Activated T-cell treated with anti-CD3 and anti-CD28 coated beads, Interleukin-2, amount 50 U/mL, for 4 hours (primary cell): Measurements from ENCODE around the gene GPRC5C. TPM values are rescaled to one million over a fixed set of nuclear protein-coding genes. Genes with fewer than 3 reads are reported as not detected.
A peak's percentile ranks its signal among the peaks of the same experiment; 100 is the strongest.

Experiments used
- ATAC-seq, 2 donors: fragments of 200-7000 bp; cut with Tn5 transposase; one replicate each; pipeline ENCODE4 v1.10.0; 2021
- DNase-seq: peaks from one replicate; pipeline ENCODE4 v3.0.0-alpha.2; 2020
- H3K27me3 Mint-ChIP-seq: one replicate; pipeline ENCODE4 v1.8.0; 2021; ENCODE audit warnings: low read depth, mixed read lengths
- H3K36me3 Mint-ChIP-seq: one replicate; pipeline ENCODE4 v1.8.0; 2022; ENCODE audit warnings: mixed read lengths; ENCODE audit not compliant: insufficient read depth
- H3K4me1 Mint-ChIP-seq: one replicate; pipeline ENCODE4 v1.8.0; 2021; ENCODE audit warnings: low read depth, mixed read lengths
- H3K4me3 Mint-ChIP-seq: one replicate; pipeline ENCODE4 v1.8.0; 2021; ENCODE audit warnings: mild to moderate bottlenecking, moderate library complexity, mixed read lengths
- H3K9me3 Mint-ChIP-seq: one replicate; pipeline ENCODE4 v1.8.0; 2021; ENCODE audit warnings: mixed read lengths
- total RNA-seq, 3 donors: library from RNA; stranded (reverse); gene quantifications; one replicate each; pipeline ENCODE4 v1.2.1, GENCODE V29; 2021

GPRC5C gene
- total RNA-seq, 3 donors from 2014 or later, result 0.49 to 0.76 (median 0.63) TPM

DNA sequence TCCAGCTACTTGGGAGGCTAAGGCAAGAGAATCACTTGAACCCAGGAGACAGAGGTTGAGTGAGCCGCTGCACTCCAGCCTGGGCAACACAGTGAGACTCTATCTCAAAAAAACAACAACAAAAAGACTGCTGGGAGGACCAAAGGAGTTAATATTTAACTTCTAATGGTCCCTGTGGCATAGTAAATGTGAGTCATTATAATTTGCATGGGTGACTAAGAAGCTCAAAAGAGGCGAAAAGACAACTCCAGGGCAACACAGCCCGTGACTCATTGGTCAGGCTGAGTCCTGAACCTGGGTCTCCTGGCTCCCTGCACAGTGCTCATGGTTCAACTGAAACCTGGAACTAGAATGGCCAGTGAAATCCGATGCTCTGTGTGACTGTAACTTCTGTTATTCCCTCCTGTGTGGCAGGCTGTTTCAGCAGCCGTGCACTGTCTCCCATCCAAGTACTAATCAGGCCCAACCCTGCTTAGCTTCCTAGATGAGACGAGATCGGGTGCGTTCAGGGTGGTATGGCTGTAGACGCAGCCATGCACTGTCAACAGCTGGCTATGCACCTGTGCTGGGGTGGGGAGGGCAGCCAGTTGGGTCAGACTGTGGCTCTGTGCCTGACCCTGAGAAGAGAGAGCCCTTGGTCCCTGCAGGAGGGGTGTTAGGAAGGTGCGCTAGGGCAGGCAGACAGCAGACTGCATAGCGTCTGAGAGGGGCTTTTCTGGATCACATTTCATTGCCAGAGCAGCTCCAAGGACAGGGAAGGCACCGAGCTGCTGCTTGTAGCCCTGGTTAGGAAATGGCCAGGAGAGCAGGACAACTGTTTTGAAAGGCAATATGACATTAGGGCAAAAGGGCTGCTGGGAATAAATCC is 14.5 kb upstream of the GPRC5C start:
- no peaks in the 10 kb centered on the region for H3K4me1 Mint-ChIP-seq
- H3K27me3 Mint-ChIP-seq, result peaks cover 12% of the 10 kb centered on the region
- no peak overlapping the region for H3K4me3 Mint-ChIP-seq
- DNase-seq, result no peak
- H3K36me3 Mint-ChIP-seq, result no peaks in the 10 kb centered on the region
- H3K9me3 Mint-ChIP-seq, result no peaks in the 10 kb centered on the region
- peak; percentile 67 to 78 for ATAC-seq

DNA sequence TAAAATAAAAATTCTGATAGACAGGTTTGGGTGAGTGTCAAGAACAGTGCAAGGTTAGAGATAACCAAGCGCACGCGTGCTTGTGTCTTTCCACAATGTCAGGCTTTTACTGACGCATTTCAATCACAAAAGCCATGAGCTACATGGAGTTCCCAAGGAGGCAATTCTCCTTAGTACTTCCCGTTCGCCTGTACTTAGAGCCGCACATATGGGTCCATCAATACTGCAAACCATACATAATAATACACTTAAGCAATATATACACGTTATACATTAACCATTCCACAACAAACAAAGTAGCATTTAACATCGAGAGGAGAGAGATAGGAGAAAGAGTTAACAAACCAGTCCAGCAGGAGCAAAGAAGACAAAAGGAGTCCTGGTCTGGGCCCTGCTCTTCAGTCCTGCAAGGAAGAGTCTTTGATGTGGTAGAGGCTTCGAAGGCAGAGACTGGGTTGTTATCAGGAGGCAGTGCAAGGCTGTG is 11.9 kb upstream of the GPRC5C start:
- Mint-ChIP-seq H3K9me3 (no peaks in the 10 kb centered on the region), H3K36me3 (no peaks in the 10 kb centered on the region), H3K27me3 (peaks cover 17% of the 10 kb centered on the region), H3K4me1 (no peaks in the 10 kb centered on the region), H3K4me3 (no peak overlapping the region)
- DNase-seq, result no peak
- ATAC-seq, result no peak

DNA sequence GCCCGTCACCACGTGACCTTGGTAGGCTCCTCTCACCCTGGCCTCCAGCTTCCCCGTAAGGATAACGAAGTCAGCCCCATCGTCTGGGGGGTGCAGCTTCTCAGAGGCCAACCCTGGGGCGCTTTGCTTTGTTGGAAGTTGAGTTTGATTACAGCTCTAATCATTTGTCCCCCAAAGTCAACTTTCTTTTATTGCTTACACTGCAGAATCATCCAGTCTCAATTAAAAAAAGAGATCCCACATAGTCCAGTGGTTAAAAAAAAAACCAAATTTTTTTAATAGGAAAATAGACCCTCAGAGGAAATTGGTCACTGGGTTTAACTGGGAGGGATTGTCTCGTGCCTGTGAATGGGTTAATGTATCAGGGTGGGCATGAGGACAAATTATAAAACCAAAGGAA is 7.8 kb upstream of the GPRC5C start:
- peaks cover 31% of the 10 kb centered on the region for H3K27me3 Mint-ChIP-seq
- ATAC-seq, result no peak
- DNase-seq, result no peak
- H3K9me3 Mint-ChIP-seq, result no peaks in the 10 kb centered on the region
- H3K36me3 Mint-ChIP-seq, result no peaks in the 10 kb centered on the region
- H3K4me3 Mint-ChIP-seq, result no peak overlapping the region
- no peaks in the 10 kb centered on the region for H3K4me1 Mint-ChIP-seq

DNA sequence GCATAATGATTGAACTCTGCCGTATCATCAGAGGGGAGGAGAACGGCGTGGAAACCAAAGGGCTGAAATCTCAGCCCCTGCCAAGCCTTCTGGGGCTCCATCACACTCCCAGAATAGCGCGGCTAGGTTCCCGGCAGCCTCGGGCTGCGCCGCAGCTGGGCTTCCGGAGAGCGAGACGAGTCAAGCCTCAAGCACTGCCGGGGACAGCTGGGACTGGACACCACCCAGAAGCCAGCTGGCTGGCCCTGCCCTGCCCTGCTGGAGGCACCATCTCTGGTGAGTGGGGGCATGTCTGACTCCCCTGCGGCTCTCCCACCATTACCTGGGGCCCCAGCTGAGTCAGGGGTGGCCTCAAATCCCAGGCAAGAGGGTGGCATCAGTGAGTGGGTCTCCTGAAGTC is 7.2 kb upstream of the GPRC5C start:
- Mint-ChIP-seq H3K4me1 (no peaks in the 10 kb centered on the region), H3K27me3 (peaks cover 34% of the 10 kb centered on the region), H3K4me3 (no peak overlapping the region), H3K9me3 (no peaks in the 10 kb centered on the region), H3K36me3 (no peaks in the 10 kb centered on the region)
- DNase-seq (no peak), ATAC-seq (no peak)

DNA sequence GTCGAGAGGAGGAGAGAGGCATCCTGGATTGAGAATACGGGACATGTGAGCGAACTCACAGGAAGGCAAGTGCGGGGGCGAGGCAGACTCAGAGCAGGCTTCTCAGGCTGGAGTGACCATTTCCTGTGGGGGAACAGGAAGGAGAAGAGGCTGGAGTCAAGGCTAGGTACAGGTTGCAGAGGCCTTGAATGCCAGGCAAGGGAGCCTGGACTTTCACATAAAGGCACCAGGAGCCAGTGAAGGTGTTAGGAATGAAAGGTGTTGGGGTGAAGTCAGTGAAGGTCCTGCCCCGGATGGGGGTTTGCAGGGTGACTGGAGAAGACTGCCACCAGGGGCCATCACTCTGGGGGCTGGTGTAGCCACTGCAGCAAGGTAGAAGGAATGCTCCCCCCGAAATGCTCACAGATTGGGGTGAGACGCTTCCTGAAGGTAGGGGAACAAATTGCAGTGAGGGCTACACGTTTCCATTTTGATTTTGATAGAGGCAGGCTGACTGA is 5.3 kb upstream of the GPRC5C start:
- no peak for DNase-seq
- Mint-ChIP-seq H3K9me3 (no peaks in the 10 kb centered on the region), H3K36me3 (no peaks in the 10 kb centered on the region), H3K27me3 (peaks cover 51% of the 10 kb centered on the region), H3K4me1 (peaks cover 12% of the 10 kb centered on the region), H3K4me3 (no peak overlapping the region)
- no peak for ATAC-seq

DNA sequence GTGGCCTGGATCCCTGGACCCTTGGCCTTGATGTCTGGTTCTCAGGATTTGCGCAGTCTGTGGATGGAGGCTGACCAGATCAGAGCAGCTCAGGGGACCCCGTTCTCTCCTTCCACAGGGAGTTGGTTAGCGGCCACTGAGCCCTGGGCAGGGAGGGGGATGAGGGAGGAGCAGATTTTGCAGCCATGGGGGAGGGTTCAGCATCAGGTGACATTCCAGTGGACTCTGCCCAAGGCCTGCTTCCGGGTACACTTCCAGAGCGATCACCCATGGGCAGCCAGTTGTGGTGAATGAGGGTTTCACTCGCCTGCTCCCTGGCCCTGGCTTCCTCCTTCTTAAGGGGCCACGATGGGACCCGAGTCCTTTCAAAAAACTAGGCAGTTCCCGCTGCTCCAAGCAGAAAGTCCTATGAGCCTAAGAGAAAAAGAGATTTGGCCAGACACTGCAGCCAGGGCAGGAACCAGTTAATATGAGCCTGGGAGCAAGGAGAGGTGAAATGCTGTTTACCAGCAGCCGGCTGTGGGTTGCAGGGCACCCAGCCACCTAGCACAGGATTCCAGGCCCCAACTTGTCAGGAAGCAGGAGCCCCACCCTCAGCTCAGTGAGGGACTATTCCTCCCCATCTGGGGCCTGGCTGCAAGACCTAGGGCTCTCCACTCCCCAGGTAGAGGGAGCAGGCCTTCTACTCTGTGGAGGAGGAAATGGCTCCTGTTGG is 4.7 kb upstream of the GPRC5C start:
- Mint-ChIP-seq H3K36me3 (no peaks in the 10 kb centered on the region), H3K4me3 (no peak overlapping the region), H3K4me1 (peaks cover 16% of the 10 kb centered on the region), H3K9me3 (no peaks in the 10 kb centered on the region), H3K27me3 (peaks cover 55% of the 10 kb centered on the region)
- no peak for DNase-seq
- ATAC-seq, result no peak

DNA sequence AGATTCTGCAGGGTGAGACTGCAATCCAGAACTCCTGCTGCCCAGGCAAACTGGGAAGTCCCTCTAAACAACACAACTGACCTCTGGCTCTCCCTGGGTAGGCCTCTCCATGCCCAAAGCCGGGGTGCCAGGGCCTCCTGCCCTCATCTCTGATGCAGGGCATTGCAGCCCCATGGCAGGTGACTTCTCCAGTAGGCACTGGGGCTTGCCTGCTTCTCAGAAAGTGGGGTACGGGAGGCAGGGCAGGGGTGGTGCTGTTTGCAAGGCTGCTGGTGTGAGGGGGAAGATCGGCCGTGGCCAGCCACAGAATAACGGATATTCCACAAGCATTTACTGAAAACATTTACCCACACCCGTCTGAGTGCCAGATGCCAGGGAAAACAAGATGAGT is 4.1 kb upstream of the GPRC5C start:
- Mint-ChIP-seq H3K4me1 (peaks cover 16% of the 10 kb centered on the region), H3K9me3 (no peaks in the 10 kb centered on the region), H3K36me3 (no peaks in the 10 kb centered on the region), H3K27me3 (peaks cover 52% of the 10 kb centered on the region), H3K4me3 (no peak overlapping the region)
- no peak for DNase-seq
- ATAC-seq, result no peak

DNA sequence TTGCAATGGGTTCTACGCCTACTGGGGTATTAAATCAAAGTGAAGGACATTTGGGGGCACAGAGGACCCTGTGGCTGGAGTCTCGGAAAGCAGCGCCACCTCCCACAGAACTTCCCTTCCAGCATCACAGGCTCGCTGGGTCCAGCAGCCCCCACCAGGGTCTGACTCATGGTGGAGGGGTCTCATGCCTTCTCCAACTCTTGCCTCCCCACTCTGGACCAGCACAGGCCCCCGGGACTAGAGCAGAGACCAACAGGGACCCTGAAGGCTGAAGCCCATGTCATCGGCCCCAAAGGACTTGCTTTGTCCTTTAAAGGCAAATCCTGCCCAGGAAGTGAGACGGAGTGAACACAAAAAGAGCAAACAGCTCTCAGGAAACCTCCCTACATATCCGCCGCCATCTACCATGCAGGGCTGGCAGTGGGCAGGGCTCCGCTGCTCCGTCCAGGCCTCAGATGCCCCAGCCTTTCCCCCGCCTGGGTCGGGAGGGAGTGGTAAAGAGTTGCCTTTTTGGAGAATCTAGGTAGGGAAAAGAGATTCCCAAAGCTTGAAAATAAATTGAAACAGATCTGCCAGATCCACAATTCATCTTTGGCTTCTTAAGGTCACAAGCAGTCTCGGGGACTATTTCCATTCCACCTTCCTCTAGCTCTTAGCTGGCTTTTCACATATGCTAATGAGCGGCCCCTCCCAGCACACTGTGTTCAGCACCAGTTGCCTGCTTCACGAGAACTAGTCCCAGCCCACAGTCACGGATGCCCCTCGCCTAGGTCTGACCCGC is 2.1 kb upstream of the GPRC5C start:
- Mint-ChIP-seq H3K4me1 (peaks cover 16% of the 10 kb centered on the region), H3K27me3 (peaks cover 62% of the 10 kb centered on the region), H3K4me3 (no peak overlapping the region), H3K36me3 (no peaks in the 10 kb centered on the region), H3K9me3 (no peaks in the 10 kb centered on the region)
- ATAC-seq (no peak), DNase-seq (no peak)

DNA sequence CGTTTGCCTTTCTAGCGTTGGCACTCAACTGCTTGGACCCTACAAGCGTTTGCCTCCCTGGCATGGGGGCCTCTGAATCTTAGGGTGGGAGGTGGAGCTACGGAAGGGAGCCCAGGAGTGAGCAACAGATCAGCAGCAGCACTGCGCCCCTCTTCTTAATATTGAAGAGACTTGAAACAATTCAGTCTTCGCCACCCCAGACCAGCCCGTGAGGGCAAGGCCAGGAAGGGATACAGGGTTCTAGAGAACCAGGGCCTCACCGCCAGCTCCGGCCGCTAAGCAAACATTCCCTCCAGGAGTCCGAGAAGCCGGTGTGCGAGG is 1.5 kb upstream of the GPRC5C start:
- H3K27me3 Mint-ChIP-seq, result peaks cover 60% of the 10 kb centered on the region
- DNase-seq (no peak), ATAC-seq (peak; percentile 5 to 22)
- no peaks in the 10 kb centered on the region for H3K36me3 Mint-ChIP-seq
- no peaks in the 10 kb centered on the region for H3K9me3 Mint-ChIP-seq
- H3K4me3 Mint-ChIP-seq, result peak overlapping the region; percentile 21
- H3K4me1 Mint-ChIP-seq, result peaks cover 16% of the 10 kb centered on the region

DNA sequence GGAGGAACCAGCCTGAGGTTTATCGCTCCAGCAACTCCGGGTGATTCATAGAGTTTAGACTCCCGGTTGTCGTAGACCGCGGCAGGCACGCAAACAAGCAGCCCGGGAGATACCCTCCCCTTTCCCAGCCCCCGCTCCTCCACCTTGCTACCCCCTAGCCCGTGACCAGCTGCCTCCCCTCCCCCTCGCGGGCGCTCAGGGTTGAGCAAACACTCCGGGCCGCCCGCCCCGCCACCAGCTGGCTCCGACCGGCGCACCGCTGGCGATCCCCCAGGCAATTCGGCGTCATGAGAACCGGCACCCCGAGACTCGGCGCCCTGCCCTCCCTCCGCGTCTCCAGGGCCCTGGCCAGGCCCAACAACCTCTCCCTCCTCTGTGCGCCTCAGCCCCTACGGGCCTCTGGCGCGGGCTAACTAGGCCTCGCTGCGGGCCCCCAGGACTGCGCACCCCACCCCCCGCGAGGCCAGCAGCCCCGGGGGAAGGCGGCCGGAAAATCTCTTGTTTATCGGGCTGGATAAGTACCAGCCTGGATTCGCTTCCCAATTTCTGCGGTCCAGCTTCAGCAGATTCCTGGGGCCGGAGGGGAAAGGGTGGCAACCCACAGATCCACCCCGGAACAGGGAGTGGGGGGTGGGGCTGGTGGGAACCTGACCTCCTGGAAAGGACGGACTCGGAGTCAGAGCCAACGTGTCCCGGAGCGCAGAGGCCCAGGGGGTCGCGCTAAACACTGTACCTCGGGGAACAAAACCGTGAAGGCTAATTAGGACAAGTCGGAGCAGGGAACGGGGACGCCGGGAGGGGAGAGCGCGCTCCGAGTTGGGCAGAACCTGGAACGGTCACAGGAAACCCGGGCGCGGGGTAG is 951 bp upstream of the GPRC5C start:
- H3K4me3 Mint-ChIP-seq, result peak overlapping the region; percentile 29
- peaks cover 58% of the 10 kb centered on the region for H3K27me3 Mint-ChIP-seq
- no peaks in the 10 kb centered on the region for H3K36me3 Mint-ChIP-seq
- ATAC-seq (peak; percentile 47 to 50), DNase-seq (no peak)
- H3K4me1 Mint-ChIP-seq, result peaks cover 16% of the 10 kb centered on the region
- H3K9me3 Mint-ChIP-seq, result no peaks in the 10 kb centered on the region

DNA sequence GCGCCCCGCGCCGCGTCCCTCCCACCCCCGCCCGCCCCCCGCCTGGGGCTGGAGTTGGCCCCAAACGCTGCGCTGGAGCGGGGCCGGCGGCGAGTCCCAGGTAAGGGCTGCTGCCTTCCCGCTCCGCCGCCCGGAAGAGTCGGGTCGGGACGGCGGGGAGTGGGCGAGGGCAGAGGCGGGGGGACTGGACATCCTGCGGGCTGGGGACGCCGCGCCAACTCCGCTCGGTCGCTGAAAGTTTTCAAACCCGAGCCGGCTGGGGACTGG is 469 bp downstream of the GPRC5C start:
- Mint-ChIP-seq H3K27me3 (peaks cover 54% of the 10 kb centered on the region), H3K4me3 (no peak overlapping the region), H3K4me1 (peaks cover 16% of the 10 kb centered on the region), H3K9me3 (no peaks in the 10 kb centered on the region), H3K36me3 (peaks cover 1% of the 10 kb centered on the region)
- DNase-seq (no peak), ATAC-seq (no peak)

DNA sequence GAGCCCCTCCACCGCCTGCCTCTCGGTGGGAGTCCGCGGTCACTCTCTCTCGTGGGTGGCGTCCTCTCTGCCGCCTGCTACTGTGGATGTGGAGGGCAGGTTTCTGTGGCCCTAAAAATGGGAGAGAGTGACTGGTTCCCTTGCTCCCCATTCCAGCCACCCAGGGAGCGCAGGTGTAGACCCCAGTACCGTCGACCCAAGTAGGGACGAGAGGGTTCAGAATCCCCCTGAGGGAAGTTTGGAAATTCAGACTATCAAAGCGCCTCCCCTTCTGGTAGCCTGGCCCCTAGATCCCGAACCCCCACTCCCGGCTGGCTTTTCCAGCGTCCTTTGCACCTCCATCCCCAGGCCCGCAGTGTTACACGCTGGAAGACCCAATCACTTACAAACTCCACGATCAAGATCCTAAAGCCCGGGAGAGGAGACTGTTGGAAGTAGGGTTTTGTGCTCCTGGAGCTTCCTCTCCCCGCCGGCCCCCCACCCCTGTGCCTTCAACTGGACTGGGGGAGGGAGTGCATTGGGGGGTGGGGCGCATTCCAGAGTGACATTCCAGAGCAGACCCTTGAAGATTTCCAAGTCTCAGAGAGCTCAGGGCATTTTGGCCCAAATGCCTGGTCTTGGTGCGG is 991 bp downstream of the GPRC5C start:
- peaks cover 16% of the 10 kb centered on the region for H3K4me1 Mint-ChIP-seq
- peaks cover 1% of the 10 kb centered on the region for H3K9me3 Mint-ChIP-seq
- no peak for ATAC-seq
- H3K4me3 Mint-ChIP-seq, result peak overlapping the region; percentile 26
- H3K36me3 Mint-ChIP-seq, result peaks cover 1% of the 10 kb centered on the region
- no peak for DNase-seq
- H3K27me3 Mint-ChIP-seq, result peaks cover 52% of the 10 kb centered on the region

DNA sequence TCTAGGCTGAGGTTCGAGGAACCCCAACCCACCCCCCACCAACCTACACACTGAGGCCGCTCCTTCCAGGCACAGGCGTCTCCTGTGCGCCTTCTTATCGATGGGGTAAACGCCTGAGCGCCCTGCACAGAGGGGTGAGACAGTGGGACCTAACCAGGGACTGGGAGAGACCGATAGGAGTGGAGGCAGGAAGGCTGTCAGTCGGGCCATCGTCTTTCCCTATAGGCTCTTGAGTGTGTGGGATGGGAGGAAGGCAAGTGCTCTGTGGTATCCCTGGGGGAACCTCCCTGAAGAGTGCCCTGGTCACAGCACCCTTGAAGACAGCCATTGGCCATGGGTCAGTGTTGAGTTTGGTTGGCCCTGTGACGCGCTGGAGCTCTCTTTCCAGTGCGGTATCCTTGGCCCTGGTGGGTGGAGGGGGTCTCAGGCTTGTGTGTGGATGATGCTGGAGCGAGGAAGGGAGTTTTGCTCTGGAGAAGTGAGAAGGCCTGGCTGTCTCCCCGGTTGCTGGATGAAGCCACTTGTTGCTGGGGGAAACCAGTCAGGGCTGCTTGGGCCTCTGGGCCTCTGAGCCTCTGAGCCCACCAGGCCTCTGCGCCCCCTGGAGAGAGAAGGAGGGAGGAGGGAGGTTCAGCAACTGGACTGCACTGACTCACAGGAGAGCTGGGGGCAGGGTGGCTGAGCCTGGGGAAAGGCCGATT is 1.7 kb downstream of the GPRC5C start:
- Mint-ChIP-seq H3K27me3 (peaks cover 49% of the 10 kb centered on the region), H3K4me3 (no peak overlapping the region), H3K9me3 (peaks cover 5% of the 10 kb centered on the region), H3K36me3 (peaks cover 1% of the 10 kb centered on the region), H3K4me1 (peaks cover 16% of the 10 kb centered on the region)
- no peak for DNase-seq
- no peak for ATAC-seq
